ENCODE data around the gene SBK2.

Gene SBK2

DNA sequence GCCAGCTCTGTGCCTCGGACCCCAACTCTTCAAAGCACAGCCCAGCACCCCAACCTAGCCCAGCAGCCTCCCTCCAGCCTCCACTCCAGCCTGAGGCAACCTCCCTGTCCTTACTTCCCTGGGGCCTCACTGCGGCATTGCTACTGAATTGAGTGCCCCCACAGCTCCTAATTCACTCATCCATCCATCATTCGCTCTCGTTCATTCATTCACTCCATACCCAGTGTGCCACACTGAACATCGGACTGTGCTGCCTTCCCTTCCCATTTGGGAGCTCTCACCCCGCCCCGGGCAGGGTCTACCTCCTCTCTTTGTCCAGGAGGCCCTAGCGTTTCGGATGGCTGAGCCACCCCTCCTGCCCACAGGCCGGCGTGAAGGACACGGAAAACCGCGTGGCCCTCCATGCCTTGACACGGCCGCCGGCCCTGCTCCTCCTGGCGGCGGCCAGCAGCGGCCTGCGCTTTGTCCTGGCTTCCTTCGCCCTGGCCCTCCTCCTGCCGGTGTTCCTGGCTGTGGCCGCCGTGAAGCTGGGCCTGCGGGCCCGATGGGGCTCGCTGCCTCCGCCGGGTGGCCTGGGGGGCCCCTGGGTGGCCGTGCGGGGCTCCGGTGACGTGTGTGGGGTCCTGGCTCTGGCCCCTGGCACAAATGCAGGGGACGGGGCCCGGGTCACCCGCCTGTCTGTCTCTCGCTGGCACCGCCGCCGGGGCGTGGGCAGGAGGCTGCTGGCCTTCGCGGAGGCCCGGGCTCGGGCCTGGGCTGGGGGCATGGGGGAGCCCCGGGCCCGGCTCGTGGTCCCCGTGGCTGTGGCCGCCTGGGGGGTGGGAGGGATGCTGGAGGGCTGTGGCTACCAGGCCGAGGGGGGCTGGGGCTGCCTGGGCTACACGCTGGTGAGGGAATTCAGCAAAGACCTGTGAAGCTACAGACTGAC is 50.6 kb downstream of the SBK2 start:
- no peak for DNase-seq (ENCODE audit: low spot score)

DNA sequence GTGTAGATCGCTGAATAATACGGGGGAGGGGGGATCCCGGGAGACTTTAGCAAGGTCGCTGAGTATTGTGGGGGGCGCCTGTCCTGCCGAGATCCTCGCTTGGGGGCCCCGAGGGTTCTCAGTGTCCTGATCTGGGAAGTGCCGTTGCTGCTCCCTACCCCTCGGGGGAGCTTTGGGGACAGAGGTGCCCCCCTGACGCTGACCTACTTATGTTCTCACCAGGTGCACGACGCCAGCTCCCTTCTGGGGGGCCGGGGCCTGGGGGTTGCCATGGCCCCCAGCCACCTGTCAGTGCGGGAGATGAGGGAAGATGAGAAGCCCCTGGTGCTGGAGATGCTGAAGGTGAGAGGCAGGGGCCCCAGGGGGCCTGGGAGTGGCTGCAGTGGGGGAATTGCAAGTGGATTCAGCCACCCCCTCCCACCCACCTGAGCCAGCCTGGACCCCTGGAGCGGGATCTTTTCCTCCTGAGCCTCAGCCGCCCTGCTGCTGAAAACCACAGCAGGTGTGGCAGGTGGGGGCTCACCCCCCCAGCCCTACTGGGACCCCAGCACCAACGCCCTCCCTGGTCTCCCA is 51.4 kb downstream of the SBK2 start:
- DNase-seq (ENCODE audit: low spot score), result no peak

DNA sequence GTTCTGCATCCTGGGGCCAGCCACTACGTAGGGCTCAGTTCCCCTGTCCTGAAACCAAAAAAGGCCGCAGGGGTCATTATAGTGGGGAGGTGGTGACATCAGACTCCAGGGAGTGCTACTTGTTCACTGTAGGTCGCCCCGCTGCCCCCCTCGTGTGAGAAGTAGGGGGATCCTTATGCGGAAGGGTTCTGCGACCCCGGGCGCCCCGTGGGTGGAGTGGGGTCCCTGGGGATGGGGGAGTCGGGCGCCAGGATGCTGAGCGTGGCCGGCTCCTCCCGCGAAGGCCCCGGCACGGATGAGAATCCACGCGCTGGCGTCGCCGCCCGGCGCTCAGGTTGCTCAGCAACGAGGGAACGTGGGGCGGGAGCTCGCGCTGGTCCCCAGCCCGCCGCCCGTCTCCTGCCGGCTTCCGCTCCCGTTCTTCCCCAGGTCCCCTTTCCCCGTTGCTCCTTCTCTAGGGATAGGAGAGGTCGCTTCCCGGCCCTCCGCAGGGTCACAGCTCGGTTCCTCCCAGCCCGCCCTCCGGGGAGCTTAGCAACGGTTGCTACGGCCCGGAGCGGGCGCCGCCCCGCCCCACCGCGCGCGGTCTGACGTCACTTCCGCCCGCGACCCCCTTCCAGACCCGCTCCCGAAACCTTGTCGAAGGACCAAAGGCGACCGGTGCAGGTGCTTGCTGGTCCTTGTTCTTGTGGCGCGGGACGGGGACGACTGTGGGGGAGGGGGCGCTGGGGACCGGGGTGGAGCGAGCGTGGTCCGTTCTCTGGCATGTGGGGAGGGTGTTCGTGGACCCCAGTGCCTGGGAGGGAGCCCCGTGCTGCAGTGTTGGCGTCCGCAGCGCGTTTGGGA is 52.1 kb downstream of the SBK2 start, which contains the start of gene NAT14:
NAT14 (plus strand) TSS at position 596 of the 846 bp plus-strand sequence. CDS start 521 bp downstream, outside the sequence.
- peak; percentile 95 for DNase-seq (ENCODE audit: low spot score)

DNA sequence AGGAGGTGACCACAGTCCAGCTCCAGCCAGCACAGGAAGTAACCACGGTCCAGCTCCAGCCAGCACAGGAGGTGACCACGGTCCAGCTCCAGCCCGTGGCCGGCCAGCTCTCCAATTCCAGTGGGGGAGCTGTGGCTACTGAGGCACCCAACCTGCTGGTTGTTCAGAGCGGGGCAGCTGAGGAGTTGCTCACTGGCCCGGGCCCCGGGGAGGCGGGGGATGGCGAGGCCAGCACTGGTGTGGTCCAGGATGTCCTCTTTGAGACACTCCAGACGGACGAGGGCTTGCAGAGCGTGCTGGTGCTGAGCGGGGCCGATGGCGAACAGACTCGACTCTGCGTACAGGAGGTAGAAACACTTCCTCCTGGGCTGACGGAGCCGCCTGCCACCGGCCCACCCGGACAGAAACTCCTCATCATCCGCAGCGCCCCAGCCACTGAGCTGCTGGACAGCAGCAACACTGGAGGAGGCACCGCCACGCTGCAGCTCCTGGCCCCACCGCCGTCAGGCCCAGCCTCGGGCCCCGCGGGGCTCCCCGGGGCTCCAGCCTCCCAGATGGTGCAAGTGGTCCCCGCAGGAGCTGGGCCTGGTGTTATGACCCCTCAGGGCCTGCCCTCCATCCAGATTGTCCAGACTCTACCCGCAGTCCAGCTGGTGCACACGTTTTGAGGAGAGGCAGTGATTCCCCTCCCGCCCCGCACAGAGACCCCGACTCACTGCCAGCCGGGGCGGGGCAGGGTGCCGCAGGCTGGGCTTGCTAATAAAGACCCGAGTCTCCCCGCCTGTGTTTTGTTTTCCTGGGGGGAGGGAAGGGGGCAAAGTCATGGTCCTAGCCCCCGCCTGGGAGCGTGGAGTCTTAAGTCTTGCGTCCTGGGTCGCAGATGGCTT is 53.0 kb downstream of the SBK2 start:
- DNase-seq (ENCODE audit: low spot score), result peak; percentile 41

DNA sequence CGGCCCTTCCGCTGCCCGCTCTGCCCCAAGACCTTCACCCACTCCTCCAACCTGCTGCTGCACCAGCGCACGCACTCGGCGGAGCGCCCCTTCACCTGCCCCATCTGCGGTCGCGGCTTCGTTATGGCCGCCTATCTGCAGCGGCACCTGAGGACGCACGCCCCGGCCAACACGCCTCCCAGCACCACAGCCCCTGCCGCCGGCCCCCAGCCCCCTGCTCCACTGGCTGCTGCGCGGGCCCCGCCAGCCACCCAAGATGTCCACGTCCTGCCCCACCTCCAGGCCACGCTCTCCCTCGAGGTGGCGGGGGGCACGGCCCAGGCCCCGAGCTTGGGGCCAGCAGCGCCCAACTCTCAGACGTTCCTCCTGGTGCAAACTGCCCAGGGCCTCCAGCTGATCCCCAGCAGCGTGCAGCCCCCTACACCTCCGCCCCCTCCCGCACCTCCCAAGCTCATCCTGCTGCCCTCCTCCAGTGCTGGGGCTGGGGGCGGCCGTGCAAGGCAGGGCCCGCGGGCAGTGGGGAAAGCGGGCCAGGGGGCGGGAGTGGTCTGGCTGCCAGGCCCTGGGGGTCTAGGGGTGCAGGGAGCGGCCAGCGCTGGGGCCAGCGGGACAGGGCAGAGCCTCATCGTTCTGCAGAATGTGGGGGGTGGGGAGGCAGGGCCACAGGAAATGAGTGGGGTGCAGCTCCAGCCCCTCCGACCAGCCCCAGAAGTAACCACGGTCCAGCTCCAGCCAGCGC is 53.8 kb downstream of the SBK2 start:
- no peak for DNase-seq (ENCODE audit: low spot score)

DNA sequence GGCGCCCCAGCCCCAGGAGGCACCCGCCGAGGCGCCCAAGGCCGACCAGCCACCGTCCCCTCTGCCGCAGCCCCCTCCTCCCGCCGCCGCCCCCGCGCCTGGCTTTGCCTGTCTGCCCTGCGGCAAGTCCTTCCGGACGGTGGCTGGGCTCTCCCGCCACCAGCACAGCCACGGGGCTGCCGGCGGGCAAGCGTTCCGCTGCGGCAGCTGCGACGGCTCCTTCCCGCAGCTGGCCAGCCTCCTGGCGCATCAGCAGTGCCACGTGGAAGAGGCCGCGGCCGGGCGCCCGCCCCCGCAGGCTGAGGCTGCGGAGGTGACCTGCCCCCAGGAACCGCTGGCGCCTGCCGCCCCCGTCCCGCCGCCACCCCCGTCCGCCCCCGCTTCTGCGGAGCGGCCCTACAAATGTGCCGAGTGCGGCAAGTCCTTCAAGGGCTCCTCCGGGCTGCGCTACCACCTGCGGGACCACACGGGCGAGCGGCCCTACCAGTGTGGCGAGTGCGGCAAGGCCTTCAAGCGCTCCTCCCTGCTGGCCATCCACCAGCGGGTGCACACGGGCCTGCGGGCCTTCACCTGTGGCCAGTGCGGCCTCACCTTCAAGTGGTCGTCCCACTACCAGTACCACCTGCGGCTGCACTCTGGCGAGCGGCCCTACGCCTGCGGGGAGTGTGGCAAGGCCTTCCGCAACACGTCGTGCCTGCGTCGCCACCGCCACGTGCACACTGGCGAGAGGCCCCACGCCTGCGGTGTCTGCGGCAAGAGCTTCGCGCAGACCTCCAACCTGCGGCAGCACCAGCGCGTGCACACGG is 54.6 kb downstream of the SBK2 start:
- DNase-seq (ENCODE audit: low spot score), result no peak

DNA sequence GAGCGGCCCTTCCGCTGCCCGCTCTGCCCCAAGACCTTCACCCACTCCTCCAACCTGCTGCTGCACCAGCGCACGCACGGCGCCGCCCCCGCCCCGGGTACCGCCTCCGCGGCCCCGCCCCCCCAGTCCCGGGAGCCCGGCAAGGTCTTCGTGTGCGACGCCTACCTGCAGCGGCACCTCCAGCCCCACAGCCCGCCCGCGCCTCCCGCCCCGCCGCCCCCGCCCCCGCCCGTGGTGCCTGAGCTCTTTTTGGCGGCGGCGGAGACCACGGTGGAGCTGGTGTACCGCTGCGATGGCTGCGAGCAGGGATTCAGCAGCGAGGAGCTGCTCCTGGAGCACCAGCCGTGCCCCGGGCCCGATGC is 55.2 kb downstream of the SBK2 start:
- no peak for DNase-seq (ENCODE audit: low spot score)

DNA sequence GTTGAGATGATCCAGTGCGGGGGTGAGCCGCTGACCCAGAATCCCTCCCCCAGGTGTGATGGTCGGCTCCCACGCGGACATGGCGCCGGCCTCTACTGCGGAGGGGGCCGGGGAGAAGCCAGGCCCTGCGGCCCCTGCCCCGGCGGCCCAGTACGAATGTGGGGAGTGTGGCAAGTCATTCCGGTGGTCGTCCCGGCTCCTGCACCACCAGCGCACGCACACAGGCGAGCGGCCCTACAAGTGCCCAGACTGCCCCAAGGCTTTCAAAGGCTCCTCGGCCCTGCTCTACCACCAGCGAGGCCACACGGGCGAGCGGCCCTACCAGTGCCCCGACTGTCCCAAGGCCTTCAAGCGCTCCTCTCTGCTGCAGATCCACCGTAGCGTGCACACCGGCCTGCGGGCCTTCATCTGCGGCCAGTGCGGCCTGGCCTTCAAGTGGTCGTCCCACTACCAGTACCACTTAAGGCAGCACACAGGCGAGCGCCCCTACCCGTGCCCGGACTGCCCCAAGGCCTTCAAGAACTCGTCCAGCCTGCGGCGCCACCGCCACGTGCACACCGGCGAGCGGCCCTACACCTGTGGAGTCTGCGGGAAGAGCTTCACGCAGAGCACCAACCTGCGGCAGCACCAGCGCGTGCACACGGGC is 55.7 kb downstream of the SBK2 start:
- DNase-seq (ENCODE audit: low spot score), result no peak

DNA sequence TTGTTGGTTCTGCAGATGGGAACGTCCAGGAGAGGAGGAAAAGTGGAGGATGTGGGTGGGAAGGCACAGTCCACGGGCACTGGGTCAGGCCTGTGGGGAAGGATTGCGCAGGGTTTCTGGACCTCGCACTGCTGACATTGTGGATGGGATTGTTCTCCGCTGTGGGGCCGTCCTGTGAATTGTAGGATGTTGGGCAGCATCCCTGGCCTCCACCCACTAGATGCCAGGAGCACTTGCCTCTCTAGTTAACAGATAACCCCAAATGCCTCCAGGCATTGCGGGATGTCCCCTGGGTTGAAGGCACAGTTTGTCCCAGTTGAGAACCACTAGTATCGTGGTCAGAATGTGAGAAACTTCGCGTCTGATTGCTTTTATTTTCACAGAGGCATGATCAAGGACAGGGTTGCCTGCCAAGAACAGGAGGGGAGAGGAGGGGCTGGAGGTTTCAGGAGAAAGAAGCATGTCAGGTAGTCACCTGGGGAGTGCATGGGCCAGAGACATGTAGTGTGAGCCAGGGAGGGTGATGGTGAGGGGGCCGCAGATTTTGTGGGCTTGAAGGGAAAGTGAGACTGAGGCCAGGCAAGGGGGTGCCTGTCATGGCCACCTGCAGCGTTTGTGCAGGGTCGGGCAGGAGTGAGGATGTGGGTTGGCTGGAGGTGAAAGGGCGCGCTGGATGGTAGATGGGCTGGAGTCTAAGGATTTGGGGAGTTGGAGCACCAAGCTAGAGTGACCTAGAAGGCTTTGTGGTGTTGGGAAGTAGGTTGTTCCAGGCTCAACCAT is 57.3 kb downstream of the SBK2 start:
- no peak for DNase-seq (ENCODE audit: low spot score)

DNA sequence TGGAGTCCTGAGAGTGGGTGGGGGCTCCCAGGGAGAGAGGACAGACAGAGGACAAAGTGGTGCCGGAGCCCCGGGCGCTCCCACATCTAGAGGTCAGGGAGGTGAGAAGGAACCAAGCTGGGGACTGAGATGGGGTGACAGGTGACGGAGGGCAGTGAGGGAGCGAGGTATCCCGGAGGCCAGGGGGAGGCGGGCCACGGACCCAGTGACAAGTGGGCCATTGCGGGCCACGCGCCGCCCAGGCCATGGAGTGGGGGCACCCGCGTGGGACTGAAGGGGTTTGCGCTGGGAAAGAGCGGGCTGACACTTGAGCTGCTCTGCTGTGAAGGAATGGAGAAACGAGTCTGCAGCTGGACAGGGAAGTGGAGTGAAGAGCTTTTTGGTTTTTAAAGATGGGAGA is 57.9 kb downstream of the SBK2 start:
- DNase-seq (ENCODE audit: low spot score), result no peak
